Forelimb muscle (tissue), 1 donor: Measurements from ENCODE around the gene DCLK1. TPM values are rescaled to one million over a fixed set of nuclear protein-coding genes. Genes with fewer than 3 reads are reported as not detected.
"Not testable (repeated sequence)": the region's sequence is repeated elsewhere in the genome, so short reads cannot be mapped to it uniquely, and the experiment has no call there.

Experiments used
- DNase-seq: peaks from one replicate; pipeline ENCODE4 v3.0.0-alpha.2; 2013; ENCODE audit warnings: low read depth
- polyA plus RNA-seq: library from polyadenylated mRNA; unstranded; fragments of 120-200 nt; gene quantifications from one replicate; pipeline ENCODE4 v1.2.1, GENCODE V29; 2013; ENCODE audit not compliant: insufficient read length

DCLK1 gene
- polyA plus RNA-seq, 1 donor, result 77.3 TPM

- DNase-seq, result no peak
These were observed 45.1 kb downstream of the DCLK1 start for GRCh38 chr13:36086117-36086516.

- no peak for DNase-seq
These were observed 47.1 kb downstream of the DCLK1 start for GRCh38 chr13:36084131-36084530.

GRCh38 chr13:36082806-36083205, 48.4 kb downstream of the DCLK1 start:
- no peak for DNase-seq

- DNase-seq, result no peak
These were observed 48.8 kb downstream of the DCLK1 start for GRCh38 chr13:36082396-36082795.

- no peak for DNase-seq
These were observed 55.0 kb downstream of the DCLK1 start for GRCh38 chr13:36076211-36076610.

- peak; percentile 90 for DNase-seq
These were observed 56.5 kb downstream of the DCLK1 start for GRCh38 chr13:36074659-36075058.

- no peak for DNase-seq
These were observed 58.8 kb downstream of the DCLK1 start for GRCh38 chr13:36072152-36072935.

- not testable (repeated sequence) for DNase-seq
These were observed 60.5 kb downstream of the DCLK1 start for GRCh38 chr13:36070504-36071192.

GRCh38 chr13:36069881-36070366, 61.3 kb downstream of the DCLK1 start:
- DNase-seq, result peak; percentile 88

GRCh38 chr13:36068991-36069390, 62.2 kb downstream of the DCLK1 start:
- no peak for DNase-seq

GRCh38 chr13:36068566-36068965, 62.6 kb downstream of the DCLK1 start:
- DNase-seq, result no peak

GRCh38 chr13:36067746-36068381, 63.3 kb downstream of the DCLK1 start:
- no peak for DNase-seq

- DNase-seq, result no peak
These were observed 68.9 kb downstream of the DCLK1 start for GRCh38 chr13:36062249-36062648.

- DNase-seq, result no peak
These were observed 69.6 kb downstream of the DCLK1 start for GRCh38 chr13:36061621-36062020.

GRCh38 chr13:36061054-36061453, 70.1 kb downstream of the DCLK1 start:
- no peak for DNase-seq

GRCh38 chr13:36059321-36059720, 71.9 kb downstream of the DCLK1 start:
- no peak for DNase-seq

- no peak for DNase-seq
These were observed 73.1 kb downstream of the DCLK1 start for GRCh38 chr13:36058116-36058515.

GRCh38 chr13:36057547-36057946, 73.6 kb downstream of the DCLK1 start:
- no peak for DNase-seq

- no peak for DNase-seq
These were observed 74.1 kb downstream of the DCLK1 start for GRCh38 chr13:36057041-36057440.

GRCh38 chr13:36055366-36055765, 75.8 kb downstream of the DCLK1 start:
- DNase-seq, result no peak

- DNase-seq, result no peak
These were observed 77.1 kb downstream of the DCLK1 start for GRCh38 chr13:36054041-36054440.

GRCh38 chr13:36051082-36051481, 80.1 kb downstream of the DCLK1 start:
- no peak for DNase-seq

GRCh38 chr13:36046672-36047071, 84.5 kb downstream of the DCLK1 start:
- DNase-seq, result no peak
